Loucy (cell line): Measurements from ENCODE around the gene KRT4.

Experiments
- EZH2phosphoT487 ChIP-seq: fragments of 200-600 bp; IDR thresholded peaks from 2 replicates; pipeline ENCODE4 v1.6.1; 2018; ENCODE audit warnings: antibody characterized with exemption, mild to moderate bottlenecking, moderate library complexity, borderline replicate concordance
- TF ChIP-seq, protein P1 (sequence below): fragments of 200-600 bp; sonication (generic); conservative IDR thresholded peaks from 2 replicates; pipeline ENCODE4 v1.5.1; 2014; ENCODE audit warnings: mild to moderate bottlenecking, antibody characterized with exemption, low read length

DNA sequence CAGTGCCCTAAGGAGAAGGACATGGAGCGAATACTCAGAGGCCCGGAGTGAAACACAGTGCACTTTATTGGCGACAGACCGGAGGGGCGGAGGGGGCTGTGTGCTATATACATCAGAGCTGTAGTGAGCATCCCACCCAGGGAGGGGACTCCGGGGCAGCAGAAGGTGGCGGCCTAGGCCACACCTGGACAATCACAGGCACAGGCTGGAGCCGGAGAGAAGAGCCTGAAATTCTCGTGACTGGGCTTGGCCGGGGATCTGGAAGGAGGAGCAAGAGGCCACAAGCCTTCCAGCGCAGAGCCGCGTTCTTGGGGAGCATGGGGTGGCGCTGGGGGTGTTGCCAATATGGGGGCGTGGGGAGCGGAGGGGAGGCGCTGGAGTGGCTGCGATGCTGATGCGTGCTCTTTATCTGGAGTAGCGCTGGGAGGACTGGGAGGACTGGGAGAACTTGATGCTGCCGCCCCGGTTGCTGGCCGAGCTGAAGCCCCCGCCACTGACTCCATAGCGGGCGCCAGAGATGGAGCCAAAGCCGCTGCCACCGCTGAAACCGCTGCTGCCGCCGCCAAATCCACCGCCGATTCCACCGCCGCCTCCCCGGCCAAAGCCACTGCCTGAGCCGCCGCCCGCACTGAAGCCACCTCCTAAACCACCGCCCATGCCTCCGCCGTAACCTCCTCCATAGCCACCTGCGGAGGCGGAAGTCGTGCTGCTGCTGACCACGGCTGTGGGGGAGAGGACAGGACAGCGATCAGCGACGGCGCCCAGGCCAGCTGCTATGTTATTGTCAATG lies 24.1 kb downstream of the KRT4 start:
- TF ChIP-seq, protein P1, sequence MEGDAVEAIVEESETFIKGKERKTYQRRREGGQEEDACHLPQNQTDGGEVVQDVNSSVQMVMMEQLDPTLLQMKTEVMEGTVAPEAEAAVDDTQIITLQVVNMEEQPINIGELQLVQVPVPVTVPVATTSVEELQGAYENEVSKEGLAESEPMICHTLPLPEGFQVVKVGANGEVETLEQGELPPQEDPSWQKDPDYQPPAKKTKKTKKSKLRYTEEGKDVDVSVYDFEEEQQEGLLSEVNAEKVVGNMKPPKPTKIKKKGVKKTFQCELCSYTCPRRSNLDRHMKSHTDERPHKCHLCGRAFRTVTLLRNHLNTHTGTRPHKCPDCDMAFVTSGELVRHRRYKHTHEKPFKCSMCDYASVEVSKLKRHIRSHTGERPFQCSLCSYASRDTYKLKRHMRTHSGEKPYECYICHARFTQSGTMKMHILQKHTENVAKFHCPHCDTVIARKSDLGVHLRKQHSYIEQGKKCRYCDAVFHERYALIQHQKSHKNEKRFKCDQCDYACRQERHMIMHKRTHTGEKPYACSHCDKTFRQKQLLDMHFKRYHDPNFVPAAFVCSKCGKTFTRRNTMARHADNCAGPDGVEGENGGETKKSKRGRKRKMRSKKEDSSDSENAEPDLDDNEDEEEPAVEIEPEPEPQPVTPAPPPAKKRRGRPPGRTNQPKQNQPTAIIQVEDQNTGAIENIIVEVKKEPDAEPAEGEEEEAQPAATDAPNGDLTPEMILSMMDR, result no peak
- TF ChIP-seq EZH2phosphoT487, result no peak
